Activated CD4-positive, alpha-beta T cell treated with anti-CD3 and anti-CD28 coated beads, Interleukin-2, amount 50 U/mL, for 48 hours (primary cell): ENCODE data around the gene LAMA2.

Experiments
- DNase-seq, 2 experiments: peaks; one replicate each; pipeline ENCODE4 v3.0.0-alpha.2; 2020

The LAMA2 gene

GRCh38 chr6:129096651-129097290 is 213.8 kb downstream of the LAMA2 start:
- DNase-seq = no peak

GRCh38 chr6:129098061-129098553 is 215.2 kb downstream of the LAMA2 start:
- no peak for DNase-seq

- DNase-seq = no peak
Observed at GRCh38 chr6:129099696-129100095, 216.8 kb downstream of the LAMA2 start.

- no peak for DNase-seq
Observed at GRCh38 chr6:129100164-129100563, 217.2 kb downstream of the LAMA2 start.

GRCh38 chr6:129102741-129103140 is 219.8 kb downstream of the LAMA2 start:
- DNase-seq = no peak

GRCh38 chr6:129104131-129104530 is 221.2 kb downstream of the LAMA2 start:
- DNase-seq = no peak

GRCh38 chr6:129104560-129104959 is 221.6 kb downstream of the LAMA2 start:
- no peak for DNase-seq

GRCh38 chr6:129105035-129105434 is 222.1 kb downstream of the LAMA2 start:
- DNase-seq = no peak

GRCh38 chr6:129105793-129106192 is 222.9 kb downstream of the LAMA2 start:
- DNase-seq = no peak

GRCh38 chr6:129108337-129108736 is 225.4 kb downstream of the LAMA2 start:
- DNase-seq = no peak

GRCh38 chr6:129110690-129111343 is 227.9 kb downstream of the LAMA2 start:
- no peak for DNase-seq

GRCh38 chr6:129111346-129111745 is 228.4 kb downstream of the LAMA2 start:
- DNase-seq = no peak

- DNase-seq = no peak
Observed at GRCh38 chr6:129111853-129112252, 228.9 kb downstream of the LAMA2 start.

- DNase-seq = no peak
Observed at GRCh38 chr6:129112591-129112990, 229.7 kb downstream of the LAMA2 start.

GRCh38 chr6:129113637-129114036 is 230.7 kb downstream of the LAMA2 start:
- no peak for DNase-seq

GRCh38 chr6:129114636-129115391 is 231.9 kb downstream of the LAMA2 start:
- DNase-seq = no peak

- no peak for DNase-seq
Observed at GRCh38 chr6:129115471-129115870, 232.5 kb downstream of the LAMA2 start.

- no peak for DNase-seq
Observed at GRCh38 chr6:129117355-129117754, 234.4 kb downstream of the LAMA2 start.

- no peak for DNase-seq
Observed at GRCh38 chr6:129120856-129121638, 238.1 kb downstream of the LAMA2 start.

GRCh38 chr6:129124347-129124746 is 241.4 kb downstream of the LAMA2 start:
- DNase-seq = no peak

- DNase-seq = no peak
Observed at GRCh38 chr6:129130106-129130505, 247.2 kb downstream of the LAMA2 start.

- DNase-seq = no peak
Observed at GRCh38 chr6:129130959-129131681, 248.2 kb downstream of the LAMA2 start.
